H9 (cell line): ENCODE data around the gene TJP2. TPM values are rescaled to one million over a fixed set of nuclear protein-coding genes. Genes with fewer than 3 reads are reported as not detected.

ENCODE experiments used
- DNase-seq: peaks from one replicate; pipeline ENCODE4 v3.0.0-alpha.2; 2017
- H2AFZ ChIP-seq: one replicate; pipeline ENCODE4 v1.6.1; 2013; ENCODE audit warnings: mild to moderate bottlenecking, low read length, control low read depth, moderate library complexity
- H2AK5ac ChIP-seq: 2 replicates; pipeline ENCODE4 v1.6.1; 2013; ENCODE audit warnings: low read length, control low read depth, mixed read lengths; ENCODE audit not compliant: insufficient read length
- H2BK120ac ChIP-seq: one replicate; pipeline ENCODE4 v1.6.1; 2013; ENCODE audit warnings: low read depth, mild to moderate bottlenecking, low read length, control low read depth, inconsistent platforms; ENCODE audit not compliant: poor library complexity, severe bottlenecking
- H2BK12ac ChIP-seq: 2 replicates; pipeline ENCODE4 v1.6.1; 2013; ENCODE audit warnings: low read length, control low read depth, mixed read lengths, low read depth; ENCODE audit not compliant: insufficient read length
- H2BK15ac ChIP-seq: 2 replicates; pipeline ENCODE4 v1.6.1; 2013; ENCODE audit warnings: low read depth, low read length, control low read depth
- H2BK20ac ChIP-seq: one replicate; pipeline ENCODE4 v1.6.1; 2013; ENCODE audit warnings: low read depth, mild to moderate bottlenecking, low read length, control low read depth, inconsistent platforms; ENCODE audit not compliant: poor library complexity, severe bottlenecking
- H2BK5ac ChIP-seq: 2 replicates; pipeline ENCODE4 v1.6.1; 2013; ENCODE audit warnings: low read length, control low read depth, mixed read lengths; ENCODE audit not compliant: insufficient read length
- H3K14ac ChIP-seq: 2 replicates; pipeline ENCODE4 v1.6.1; 2013; ENCODE audit warnings: low read length, control low read depth; ENCODE audit not compliant: insufficient read depth
- H3K18ac ChIP-seq: 2 replicates; pipeline ENCODE4 v1.6.1; 2013; ENCODE audit warnings: low read depth, mild to moderate bottlenecking, mixed read lengths, low read length, control low read depth; ENCODE audit not compliant: insufficient read length
- H3K23ac ChIP-seq: 2 replicates; pipeline ENCODE4 v1.6.1; 2013; ENCODE audit warnings: low read length, control low read depth, mixed read lengths, low read depth; ENCODE audit not compliant: insufficient read length
- H3K23me2 ChIP-seq: 2 replicates; pipeline ENCODE4 v1.6.1; 2013; ENCODE audit warnings: low read depth, mild to moderate bottlenecking, mixed read lengths, low read length, control low read depth; ENCODE audit not compliant: insufficient read length, poor library complexity, severe bottlenecking
- H3K27ac ChIP-seq: 2 replicates; pipeline ENCODE4 v1.5.1; 2013; ENCODE audit warnings: low read length, control low read depth, mixed read lengths, low read depth; ENCODE audit not compliant: insufficient read length
- H3K27me3 ChIP-seq: 2 replicates; pipeline ENCODE4 v1.6.1; 2013; ENCODE audit warnings: low read length, control low read depth, inconsistent platforms; ENCODE audit not compliant: insufficient read depth
- H3K4ac ChIP-seq: 2 replicates; pipeline ENCODE4 v1.6.1; 2013; ENCODE audit warnings: low read depth, mild to moderate bottlenecking, control low read depth, inconsistent platforms, low read length, moderate library complexity
- H3K4me1 ChIP-seq: 2 replicates; pipeline ENCODE4 v1.6.1; 2013; ENCODE audit warnings: low read length, control low read depth, inconsistent platforms; ENCODE audit not compliant: insufficient read depth
- H3K4me2 ChIP-seq: 2 replicates; pipeline ENCODE4 v1.6.1; 2013; ENCODE audit warnings: low read length, control low read depth, mixed read lengths; ENCODE audit not compliant: insufficient read length, insufficient read depth
- H3K56ac ChIP-seq: 2 replicates; pipeline ENCODE4 v1.6.1; 2013; ENCODE audit warnings: low read depth, mild to moderate bottlenecking, mixed read lengths, low read length, control low read depth; ENCODE audit not compliant: insufficient read length
- H3K79me1 ChIP-seq: 2 replicates; pipeline ENCODE4 v1.6.1; 2013; ENCODE audit warnings: low read depth, mild to moderate bottlenecking, moderate library complexity, low read length, control low read depth, inconsistent platforms; ENCODE audit not compliant: insufficient read depth, poor library complexity, severe bottlenecking
- H3K79me2 ChIP-seq: 2 replicates; pipeline ENCODE4 v1.6.1; 2013; ENCODE audit warnings: low read length, control low read depth, inconsistent platforms; ENCODE audit not compliant: insufficient read depth
- H3K9ac ChIP-seq: 2 replicates; pipeline ENCODE4 v1.6.1; 2013; ENCODE audit warnings: low read length, control low read depth, mixed read lengths; ENCODE audit not compliant: insufficient read length; ENCODE audit errors: extremely low read depth
- H3K9me3 ChIP-seq: one replicate; pipeline ENCODE4 v1.6.1; 2013; ENCODE audit warnings: low read depth, low read length, inconsistent platforms; ENCODE audit not compliant: control insufficient read depth
- H3T11ph ChIP-seq: one replicate; pipeline ENCODE4 v1.6.1; 2013; ENCODE audit warnings: mild to moderate bottlenecking, low read length, control low read depth, inconsistent platforms
- H4K20me1 ChIP-seq: one replicate; pipeline ENCODE4 v1.6.1; 2013; ENCODE audit not compliant: control insufficient read depth, insufficient read length, insufficient read depth
- H4K5ac ChIP-seq: 2 replicates; pipeline ENCODE4 v1.6.1; 2013; ENCODE audit warnings: low read depth, mild to moderate bottlenecking, mixed read lengths, low read length, control low read depth; ENCODE audit not compliant: insufficient read length
- H4K8ac ChIP-seq: replicated peaks from 2 replicates; pipeline ENCODE4 v1.6.1; 2013; ENCODE audit warnings: low read length, control low read depth, mixed read lengths, low read depth; ENCODE audit not compliant: insufficient read length
- H4K91ac ChIP-seq: 2 replicates; pipeline ENCODE4 v1.6.1; 2013; ENCODE audit warnings: low read depth, mild to moderate bottlenecking, moderate library complexity, mixed read lengths, low read length, control low read depth; ENCODE audit not compliant: insufficient read length
- H3K27ac Mint-ChIP-seq, 3 experiments: 2 replicates in 2 of 3; 3 replicates in 1 of 3; pipeline ENCODE4 v1.8.0; 2020 to 2021; ENCODE audit warnings: mixed read lengths in 3 of 3, mild to moderate bottlenecking in 1 of 3, moderate library complexity in 1 of 3
- H3K27me3 Mint-ChIP-seq: 2 replicates; pipeline ENCODE4 v1.8.0; 2021; ENCODE audit warnings: low read depth, mild to moderate bottlenecking, moderate library complexity, mixed read lengths
- H3K36me3 Mint-ChIP-seq, 3 experiments: 2 replicates in 2 of 3; 3 replicates in 1 of 3; pipeline ENCODE4 v1.8.0; 2020 to 2021; ENCODE audit warnings: low read depth in 3 of 3, mixed read lengths in 3 of 3; ENCODE audit not compliant: insufficient read depth in 1 of 3
- H3K4me1 Mint-ChIP-seq, 2 experiments: 2 replicates each; pipeline ENCODE4 v1.8.0; 2020; ENCODE audit warnings: mixed read lengths in 2 of 2
- H3K4me3 Mint-ChIP-seq, 2 experiments: 2 replicates in 1 of 2; 3 replicates in 1 of 2; pipeline ENCODE4 v1.8.0; 2020 to 2021; ENCODE audit warnings: mild to moderate bottlenecking in 2 of 2, mixed read lengths in 2 of 2, moderate library complexity in 1 of 2
- H3K9me3 Mint-ChIP-seq, 2 experiments: 2 replicates in 1 of 2; 3 replicates in 1 of 2; pipeline ENCODE4 v1.8.0; 2020; ENCODE audit warnings: mild to moderate bottlenecking in 2 of 2, mixed read lengths in 2 of 2, moderate library complexity in 1 of 2
- WGBS: extraction: QIAGEN DNeasy Blood & Tissue Kit; methylation state at CpG from one replicate; pipeline ENCODE4 v1.1.7; 2013; ENCODE audit warnings: missing lambda C conversion rate, low lambda C conversion rate, mixed read lengths; ENCODE audit not compliant: insufficient read length; ENCODE audit errors: extremely low coverage; 5-methylcytosine and 5-hydroxymethylcytosine counted together
- total RNA-seq: library from RNA; stranded (reverse); gene quantifications from 2 replicates; pipeline ENCODE4 v1.2.1, GENCODE V29; 2021
- TF ChIP-seq, protein P1 (sequence below): fragments of 200-600 bp; sonication (generic); conservative IDR thresholded peaks from 3 replicates; pipeline ENCODE4 v1.8.0; 2021; ENCODE audit warnings: antibody characterized with exemption, mild to moderate bottlenecking

TJP2 gene
- total RNA-seq, 1 experiment from 2014 or later = 130 TPM

DNA sequence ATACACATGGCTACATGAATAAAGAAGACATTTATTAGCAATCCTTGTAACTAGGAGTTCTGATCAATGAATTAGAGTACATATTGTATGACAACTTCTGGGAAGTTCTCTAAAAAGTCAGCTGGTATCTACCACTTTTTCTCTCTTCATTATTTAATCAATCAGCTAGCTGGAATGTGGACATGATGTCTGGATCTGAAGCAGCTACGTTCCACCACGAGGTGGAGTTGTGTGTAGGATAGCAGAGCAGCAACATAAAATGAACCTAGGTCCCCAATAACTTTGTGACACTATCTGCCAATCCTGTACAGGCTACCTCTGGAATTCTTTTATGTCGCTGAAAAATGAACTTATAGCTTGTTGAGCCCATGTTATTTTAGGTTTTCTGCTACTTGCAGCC is 118.0 kb downstream of the TJP2 start:
- Histone ChIP-seq H3T11ph (no peak overlapping the region), H3K56ac (no peak overlapping the region), H3K4ac (no peak overlapping the region), H3K4me1 (no peaks in the 10 kb centered on the region), H2BK12ac (no peak overlapping the region), H3K9ac (no peak overlapping the region), H2AFZ (no peak overlapping the region), H3K23ac (no peak overlapping the region), H2BK5ac (no peak overlapping the region), H2BK15ac (no peak overlapping the region), H3K9me3 (no peaks in the 10 kb centered on the region), H3K27me3 (no peaks in the 10 kb centered on the region), H2BK20ac (no peak overlapping the region), H3K18ac (no peak overlapping the region), H3K14ac (no peak overlapping the region), H4K5ac (no peak overlapping the region), H3K79me1 (no peaks in the 10 kb centered on the region), H4K20me1 (no peaks in the 10 kb centered on the region), H2AK5ac (no peak overlapping the region), H3K79me2 (no peaks in the 10 kb centered on the region), H3K23me2 (no peaks in the 10 kb centered on the region), H3K4me2 (no peak overlapping the region), H3K27ac (no peak overlapping the region), H4K91ac (no peak overlapping the region), H4K8ac (no peak overlapping the region), H2BK120ac (no peak overlapping the region)
- no CpG with 5 or more reads among the region's 3 CpGs for WGBS
- TF ChIP-seq, protein P1, sequence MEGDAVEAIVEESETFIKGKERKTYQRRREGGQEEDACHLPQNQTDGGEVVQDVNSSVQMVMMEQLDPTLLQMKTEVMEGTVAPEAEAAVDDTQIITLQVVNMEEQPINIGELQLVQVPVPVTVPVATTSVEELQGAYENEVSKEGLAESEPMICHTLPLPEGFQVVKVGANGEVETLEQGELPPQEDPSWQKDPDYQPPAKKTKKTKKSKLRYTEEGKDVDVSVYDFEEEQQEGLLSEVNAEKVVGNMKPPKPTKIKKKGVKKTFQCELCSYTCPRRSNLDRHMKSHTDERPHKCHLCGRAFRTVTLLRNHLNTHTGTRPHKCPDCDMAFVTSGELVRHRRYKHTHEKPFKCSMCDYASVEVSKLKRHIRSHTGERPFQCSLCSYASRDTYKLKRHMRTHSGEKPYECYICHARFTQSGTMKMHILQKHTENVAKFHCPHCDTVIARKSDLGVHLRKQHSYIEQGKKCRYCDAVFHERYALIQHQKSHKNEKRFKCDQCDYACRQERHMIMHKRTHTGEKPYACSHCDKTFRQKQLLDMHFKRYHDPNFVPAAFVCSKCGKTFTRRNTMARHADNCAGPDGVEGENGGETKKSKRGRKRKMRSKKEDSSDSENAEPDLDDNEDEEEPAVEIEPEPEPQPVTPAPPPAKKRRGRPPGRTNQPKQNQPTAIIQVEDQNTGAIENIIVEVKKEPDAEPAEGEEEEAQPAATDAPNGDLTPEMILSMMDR = peak; percentile 26; the same call in 2 of the 3 replicates
- H3K27me3 Mint-ChIP-seq = no peaks in the 10 kb centered on the region; the same call in 1 of the 2 replicates
- H3K36me3 Mint-ChIP-seq = peaks cover 2 to 14% (median 9%) of the 10 kb centered on the region in 3 experiments; a peak in 6 of 7 replicates
- H3K27ac Mint-ChIP-seq = no peak overlapping the region
- peaks cover 5 to 14% of the 10 kb centered on the region in 2 experiments; a peak in 4 of 5 replicates for H3K9me3 Mint-ChIP-seq
- no peak for DNase-seq
- peaks cover 8 to 12% of the 10 kb centered on the region in 2 experiments for H3K4me1 Mint-ChIP-seq
- no peak overlapping the region for H3K4me3 Mint-ChIP-seq
